HG02938 (cell line): ENCODE results near the gene RASSF5.
"Not testable (repeated sequence)": the region's sequence is repeated elsewhere in the genome, so short reads cannot be mapped to it uniquely, and the experiment has no call there.

Source experiments
- ATAC-seq: cut with Tn5 transposase; IDR thresholded peaks from one replicate; pipeline ENCODE4 v1.9.1; 2021; ENCODE audit warnings: mild to moderate bottlenecking, moderate library complexity; ENCODE audit not compliant: unreplicated experiment

RASSF5 gene

GRCh38 chr1:206476591-206476990 is 30.7 kb upstream of the RASSF5 start:
- no peak for ATAC-seq

GRCh38 chr1:206477110-206477509 is 30.2 kb upstream of the RASSF5 start:
- no peak for ATAC-seq

DNA sequence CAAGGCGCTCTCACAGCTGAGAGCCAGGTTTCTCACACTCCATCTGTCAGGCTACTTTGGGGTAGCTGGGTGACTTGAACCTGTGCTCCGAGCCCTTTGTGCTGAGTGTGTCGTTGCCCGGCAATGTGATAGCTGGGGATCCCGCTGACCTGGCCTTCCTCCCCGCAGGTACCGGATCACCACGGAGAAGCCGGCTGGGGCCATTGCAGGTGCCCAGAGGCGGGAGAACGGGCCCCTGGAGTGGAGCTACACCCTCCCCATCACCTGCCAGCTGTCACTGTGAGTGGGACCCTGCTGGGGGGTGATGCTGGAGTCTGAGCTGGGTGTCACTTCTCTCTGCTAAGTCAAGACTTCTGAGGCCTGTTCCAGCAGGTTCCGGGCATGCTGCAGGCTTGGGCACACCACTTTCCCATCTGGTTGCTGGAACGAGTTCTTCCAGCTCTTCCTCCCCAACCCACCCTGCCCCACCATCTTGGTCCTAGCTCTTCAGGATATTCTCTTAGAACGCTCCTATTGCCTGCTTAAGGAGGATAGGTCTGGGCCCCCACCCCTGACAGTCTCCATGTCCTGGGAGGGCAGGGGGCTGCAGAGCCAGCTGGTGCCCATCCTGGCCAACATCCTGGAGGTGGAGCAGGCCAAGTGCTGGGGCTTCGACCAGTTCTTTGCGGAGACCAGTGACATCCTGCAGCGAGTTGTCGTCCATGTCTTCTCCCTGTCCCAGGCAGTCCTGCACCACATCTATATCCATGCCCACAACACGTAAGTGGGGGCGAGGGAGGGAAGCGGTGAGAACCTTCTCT is 29.6 kb upstream of the RASSF5 start:
- ATAC-seq, result no peak

DNA sequence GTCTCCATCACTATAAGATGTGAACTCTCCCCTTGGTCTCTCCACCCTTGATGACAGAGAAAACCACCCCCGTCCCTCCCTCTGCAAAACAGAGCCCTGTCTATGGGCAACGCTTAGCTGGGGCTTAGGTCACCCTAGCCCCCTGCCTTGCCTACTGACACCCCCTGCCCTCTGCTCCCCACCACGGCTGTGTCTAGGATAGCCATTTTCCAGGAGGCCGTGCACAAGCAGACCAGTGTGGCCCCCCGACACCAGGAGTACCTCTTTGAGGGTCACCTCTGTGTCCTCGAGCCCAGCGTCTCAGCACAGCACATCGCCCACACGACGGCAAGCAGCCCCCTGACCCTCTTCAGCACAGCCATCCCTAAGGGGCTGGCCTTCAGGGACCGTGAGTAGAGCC is 28.6 kb upstream of the RASSF5 start:
- no peak for ATAC-seq

GRCh38 chr1:206479183-206480125 is 27.9 kb upstream of the RASSF5 start:
- ATAC-seq, result no peak

GRCh38 chr1:206480211-206480610 is 27.1 kb upstream of the RASSF5 start:
- ATAC-seq, result no peak

- no peak for ATAC-seq
Measured at GRCh38 chr1:206482611-206483010, 24.7 kb upstream of the RASSF5 start.

DNA sequence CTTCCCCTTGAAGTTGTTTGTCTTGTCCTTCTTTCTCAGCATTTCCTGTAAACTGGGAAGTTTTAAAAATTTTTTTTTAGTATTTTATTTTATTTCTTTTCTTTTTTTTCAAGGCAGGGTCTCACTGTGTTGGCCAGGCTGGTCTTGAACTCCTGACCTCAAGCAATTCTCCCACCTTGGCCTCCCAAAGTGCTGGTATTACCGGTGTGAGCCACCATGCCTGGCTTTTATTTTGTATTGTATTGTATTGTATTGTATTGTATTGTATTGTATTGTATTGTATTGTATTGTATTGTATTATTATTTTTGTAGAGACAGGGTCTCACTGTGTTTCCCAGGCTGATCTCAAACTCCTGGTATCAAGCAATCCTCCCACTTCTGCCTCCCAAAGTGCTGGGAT is 23.5 kb upstream of the RASSF5 start:
- not testable (repeated sequence) for ATAC-seq

DNA sequence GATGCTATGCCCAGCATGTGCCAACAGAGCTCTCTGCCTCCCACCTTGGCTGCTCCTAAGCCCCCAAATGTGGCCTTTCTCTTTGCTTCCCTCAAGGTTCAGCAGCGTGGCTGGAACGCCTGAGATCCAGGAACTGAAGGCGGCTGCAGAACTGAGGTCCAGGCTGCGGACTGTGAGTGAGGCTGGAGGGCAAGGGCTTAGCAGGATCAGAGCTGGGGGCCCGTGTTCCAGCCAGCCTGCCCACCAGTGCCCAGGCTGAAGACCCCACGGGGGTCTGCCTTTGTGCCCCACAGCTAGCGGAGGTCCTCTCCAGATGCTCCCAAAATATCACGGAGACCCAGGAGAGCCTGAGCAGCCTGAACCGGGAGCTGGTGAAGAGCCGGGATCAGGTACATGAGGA is 22.4 kb upstream of the RASSF5 start:
- no peak for ATAC-seq

DNA sequence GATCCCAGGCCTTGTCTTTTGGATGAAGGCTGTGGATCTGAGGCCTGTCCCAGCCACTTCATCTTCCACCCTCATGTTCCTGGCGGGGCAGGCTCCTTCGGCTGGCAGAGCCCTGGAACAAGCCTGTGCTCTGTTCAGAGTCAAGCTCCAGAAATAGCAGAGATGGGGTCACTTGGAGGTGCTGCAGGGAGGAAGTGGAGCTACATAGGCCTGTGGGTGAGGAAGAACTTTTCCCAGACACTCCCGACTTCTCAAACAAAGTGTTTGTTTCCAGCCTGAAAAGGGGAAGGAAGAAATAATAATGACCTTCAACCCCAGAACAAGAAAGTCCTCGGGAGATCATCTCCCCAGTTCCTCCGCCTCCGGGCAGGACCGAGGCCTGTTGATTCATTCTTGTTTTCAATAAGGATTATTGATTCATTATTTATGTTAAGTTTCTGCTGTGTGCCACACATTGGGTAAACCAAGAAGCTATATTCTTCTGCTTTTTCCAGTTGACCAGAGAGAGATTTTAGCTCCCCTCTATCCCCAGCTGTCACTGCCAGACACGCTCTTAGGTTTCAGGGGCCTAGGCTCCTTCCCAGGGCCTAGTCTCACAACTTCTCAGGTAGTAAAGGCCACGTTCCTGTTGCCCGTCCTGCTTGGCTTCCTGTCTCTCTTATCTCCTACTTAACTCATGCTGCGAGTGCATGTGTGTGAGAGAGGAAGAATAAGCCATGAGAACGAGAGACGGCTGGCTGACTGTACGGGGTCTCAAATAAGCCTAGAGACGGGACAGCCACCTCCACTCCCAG is 20.1 kb upstream of the RASSF5 start:
- ATAC-seq, result no peak

DNA sequence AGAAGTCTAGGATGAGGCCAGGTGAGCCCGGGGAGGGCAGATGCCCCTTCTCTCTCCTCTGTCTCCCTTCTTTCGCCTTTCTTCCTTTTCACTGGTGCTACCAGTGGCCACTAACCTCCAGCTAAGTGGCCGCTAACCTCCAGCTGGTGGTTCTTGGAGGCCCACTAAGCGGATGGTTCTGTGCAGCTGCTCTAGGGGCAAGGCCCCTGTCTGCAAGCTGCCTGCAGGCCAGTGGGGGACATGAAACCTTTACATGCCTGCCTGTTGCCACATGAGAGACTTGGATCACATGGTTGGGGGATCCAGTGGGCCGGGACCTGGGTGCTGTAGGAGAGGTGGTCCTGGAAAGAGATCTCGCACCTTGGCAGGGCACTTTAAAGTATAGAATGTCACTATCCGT is 19.4 kb upstream of the RASSF5 start:
- no peak for ATAC-seq

GRCh38 chr1:206488466-206488865 is 18.9 kb upstream of the RASSF5 start:
- ATAC-seq, result no peak

GRCh38 chr1:206489980-206490770 is 17.2 kb upstream of the RASSF5 start:
- ATAC-seq, result no peak

- no peak for ATAC-seq
Measured at GRCh38 chr1:206490771-206491405, 16.4 kb upstream of the RASSF5 start.

DNA sequence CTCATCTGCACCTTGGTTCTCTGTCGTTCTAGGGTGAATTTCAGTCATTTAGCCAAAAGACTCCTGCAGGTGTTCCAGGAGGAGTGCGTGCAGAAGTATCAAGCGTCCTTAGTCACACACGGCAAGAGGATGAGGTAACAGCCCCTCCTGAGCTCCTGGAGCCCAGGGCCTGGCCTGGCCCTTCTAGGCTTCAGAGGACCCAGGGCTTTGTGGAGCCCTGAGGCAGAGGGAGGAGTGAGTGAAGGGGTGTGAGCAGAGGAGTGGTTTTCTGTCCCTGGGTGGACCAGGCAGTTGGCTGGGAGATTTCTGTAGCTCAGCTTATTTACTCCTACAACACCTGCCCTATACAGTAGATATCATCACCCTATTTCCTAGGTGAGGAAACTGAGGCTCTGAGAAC is 15.7 kb upstream of the RASSF5 start:
- ATAC-seq, result no peak

- ATAC-seq, result no peak
Measured at GRCh38 chr1:206492589-206492988, 14.7 kb upstream of the RASSF5 start.

- no peak for ATAC-seq
Measured at GRCh38 chr1:206493279-206493678, 14.1 kb upstream of the RASSF5 start.

GRCh38 chr1:206495011-206495461 is 12.3 kb upstream of the RASSF5 start:
- ATAC-seq, result no peak

DNA sequence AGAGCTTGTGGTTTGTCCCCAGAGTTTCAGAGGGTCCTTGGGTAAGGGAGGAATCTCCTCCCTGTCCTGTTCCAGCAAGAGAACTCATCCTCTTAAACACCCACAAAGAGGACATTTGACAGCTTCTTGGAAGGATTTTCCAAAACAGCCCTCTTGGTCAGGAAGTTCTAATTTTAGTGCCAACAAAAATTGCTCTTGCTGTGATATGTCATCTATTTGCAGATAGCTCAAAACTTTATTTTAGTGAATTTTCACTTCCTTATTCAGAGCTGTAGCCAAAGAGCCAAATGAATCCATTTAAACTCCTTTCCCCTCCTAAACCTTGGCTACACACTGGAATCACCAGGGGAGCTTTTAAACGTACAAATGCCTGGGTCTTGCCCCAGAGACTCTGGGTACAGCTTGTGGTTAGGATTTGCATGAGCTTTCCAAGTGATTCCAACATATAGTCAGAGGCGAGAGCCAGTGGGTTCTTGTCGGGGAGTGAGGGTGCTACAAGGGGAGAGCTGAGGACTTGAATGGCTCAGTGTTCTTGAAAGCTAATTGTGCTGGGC is 11.8 kb upstream of the RASSF5 start:
- no peak for ATAC-seq
